GM19438 (cell line): ENCODE measurements around the gene THRAP3.
"Not testable (repeated sequence)": the region's sequence is repeated elsewhere in the genome, so short reads cannot be mapped to it uniquely, and the experiment has no call there.

Source experiments
- ATAC-seq: cut with Tn5 transposase; IDR thresholded peaks from one replicate; pipeline ENCODE4 v1.9.1; 2021; ENCODE audit warnings: low read depth; ENCODE audit not compliant: unreplicated experiment

The THRAP3 gene

GRCh38 chr1:36239941-36240637 is 15.8 kb downstream of the THRAP3 start:
- ATAC-seq = no peak

DNA sequence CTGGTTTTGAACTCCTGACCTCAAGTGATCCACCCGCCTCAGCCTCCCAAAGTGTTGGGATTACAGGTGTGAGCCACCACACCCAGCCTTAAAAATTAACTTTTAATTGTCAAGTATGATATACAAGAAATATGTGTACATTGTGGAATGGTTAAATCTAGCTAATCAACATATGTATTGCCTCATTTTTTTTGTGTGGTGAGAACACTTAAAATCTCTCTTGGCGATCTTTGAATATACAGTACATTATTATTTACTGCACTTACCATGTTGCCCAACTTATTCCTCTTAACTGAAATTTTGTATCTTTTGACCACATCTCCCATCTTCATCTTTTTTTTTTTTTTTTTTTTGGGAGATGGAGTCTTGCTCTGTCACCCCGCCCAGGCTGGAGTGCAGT is 23.3 kb downstream of the THRAP3 start:
- no peak for ATAC-seq

GRCh38 chr1:36248250-36248894 is 24.1 kb downstream of the THRAP3 start:
- ATAC-seq = no peak

DNA sequence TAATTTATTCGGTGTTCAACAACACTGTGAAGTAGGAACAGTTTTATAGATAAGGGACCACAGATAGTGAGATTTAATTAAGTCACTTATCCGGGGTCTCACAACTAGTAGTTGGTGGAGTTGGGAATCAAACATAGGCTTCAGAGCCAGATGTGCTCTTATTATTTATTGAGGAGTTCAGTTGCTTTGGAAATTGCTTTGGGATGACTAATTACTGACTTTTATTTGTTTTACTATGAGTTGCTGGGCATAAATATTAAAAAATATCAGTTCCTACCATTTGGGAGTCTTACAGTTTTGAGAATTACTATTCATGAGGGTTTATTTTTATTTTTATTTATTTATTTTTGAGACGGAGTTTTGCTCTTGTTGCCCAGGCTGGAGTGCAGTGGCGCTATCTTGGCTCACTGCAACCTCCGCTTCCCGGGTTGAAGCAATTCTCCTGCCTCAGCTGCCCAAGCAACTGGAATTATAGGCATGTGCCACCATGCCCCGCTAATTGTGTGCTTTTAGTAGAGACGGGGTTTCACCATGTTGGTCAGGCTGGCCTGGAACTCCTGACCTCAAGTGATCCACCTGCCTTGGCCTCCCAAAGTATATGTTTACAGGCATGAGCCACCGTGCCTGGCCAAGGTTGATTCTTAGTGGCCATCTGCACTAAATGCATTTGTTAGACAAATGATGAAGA is 27.7 kb downstream of the THRAP3 start:
- no peak for ATAC-seq

GRCh38 chr1:36252482-36252824 is 28.2 kb downstream of the THRAP3 start:
- ATAC-seq = not testable (repeated sequence)

- ATAC-seq = no peak
Measured at GRCh38 chr1:36253161-36253862, 29.1 kb downstream of the THRAP3 start.

- no peak for ATAC-seq
Measured at GRCh38 chr1:36256558-36257374, 32.5 kb downstream of the THRAP3 start.

GRCh38 chr1:36257375-36257767 is 33.1 kb downstream of the THRAP3 start:
- ATAC-seq = no peak

- no peak for ATAC-seq
Measured at GRCh38 chr1:36258960-36259344, 34.7 kb downstream of the THRAP3 start.

GRCh38 chr1:36268981-36269380 is 44.7 kb downstream of the THRAP3 start:
- ATAC-seq = no peak

DNA sequence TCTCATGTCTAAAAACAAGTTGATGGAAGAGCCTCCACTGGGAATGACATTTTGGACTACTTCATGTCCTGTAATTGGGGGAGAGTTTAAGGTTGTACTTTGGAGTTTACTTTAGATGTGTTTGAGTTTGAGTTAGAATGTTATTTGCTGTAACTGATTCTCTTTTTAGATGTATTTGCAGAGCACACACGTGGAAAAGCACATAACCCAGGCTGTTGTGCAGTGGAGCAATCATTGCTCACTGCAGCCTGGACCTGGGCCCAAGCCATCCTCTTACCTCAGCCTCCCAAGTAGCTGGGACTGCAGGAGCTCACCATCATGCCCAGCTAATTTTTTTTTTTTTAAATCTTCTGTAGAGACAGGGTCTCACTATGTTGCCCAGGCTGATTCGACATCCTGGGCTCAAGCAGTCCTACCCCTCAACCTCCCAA is 45.2 kb downstream of the THRAP3 start:
- no peak for ATAC-seq

DNA sequence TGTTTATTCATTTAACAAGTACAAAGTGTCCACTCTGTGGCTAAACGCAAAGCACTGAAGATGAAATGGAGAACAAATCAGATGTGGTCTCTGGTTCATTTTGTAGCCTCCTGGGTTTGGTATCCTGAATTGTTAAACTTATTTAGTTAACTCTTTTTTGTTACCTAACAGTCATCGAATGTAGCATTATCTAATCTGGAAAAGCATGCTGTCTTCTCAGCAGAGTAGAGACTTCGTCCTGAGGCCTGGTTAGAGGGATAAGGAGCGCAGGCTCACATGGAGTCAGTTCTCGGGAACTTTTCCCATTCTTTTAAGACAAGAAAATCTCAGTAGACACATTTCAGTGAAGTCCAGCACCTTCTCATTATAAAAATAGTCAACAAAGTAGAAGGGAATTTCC is 48.8 kb downstream of the THRAP3 start:
- no peak for ATAC-seq

DNA sequence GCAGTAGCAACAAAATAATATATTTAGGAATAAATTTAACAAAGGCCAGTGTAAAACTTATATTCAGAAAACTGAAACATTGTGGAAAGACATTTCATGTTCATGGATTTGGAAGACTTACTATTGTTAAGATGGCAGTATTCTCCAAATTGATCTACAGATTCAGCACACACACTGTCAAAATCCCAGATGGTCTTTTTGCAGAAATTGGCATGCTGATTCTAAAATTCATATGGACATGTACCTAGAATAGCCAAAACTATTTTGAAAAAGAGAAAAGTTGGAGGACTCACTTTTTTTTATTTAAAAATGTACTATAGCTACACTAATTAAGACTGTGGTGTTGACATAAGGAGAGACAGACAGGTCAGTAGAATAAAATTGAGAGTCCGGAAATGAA is 50.0 kb downstream of the THRAP3 start:
- ATAC-seq = no peak

DNA sequence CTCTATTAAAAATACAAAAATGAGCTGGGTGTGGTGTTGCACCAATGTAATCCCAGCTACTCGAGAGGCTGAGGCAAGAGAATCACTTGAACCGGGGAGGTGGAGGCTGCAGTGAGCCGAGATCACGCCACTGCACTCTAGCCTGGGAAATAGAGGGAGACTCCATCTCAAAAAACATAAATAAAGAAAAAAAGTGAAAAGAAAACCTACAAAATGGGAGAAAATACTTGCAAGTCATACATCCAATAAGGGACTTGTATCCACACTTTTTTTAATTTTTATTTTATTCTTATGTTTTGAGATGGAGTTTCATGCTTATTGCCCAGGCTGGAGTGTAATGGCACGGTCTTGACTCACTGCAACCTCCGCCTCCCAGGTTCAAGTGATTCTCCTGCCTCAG is 52.4 kb downstream of the THRAP3 start:
- ATAC-seq = no peak

- no peak for ATAC-seq
Measured at GRCh38 chr1:36279110-36279788, 55.0 kb downstream of the THRAP3 start.

GRCh38 chr1:36279789-36280296 is 55.6 kb downstream of the THRAP3 start:
- ATAC-seq = no peak

- ATAC-seq = no peak
Measured at GRCh38 chr1:36284061-36284460, 59.8 kb downstream of the THRAP3 start.

- no peak for ATAC-seq
Measured at GRCh38 chr1:36284517-36284916, 60.3 kb downstream of the THRAP3 start.

DNA sequence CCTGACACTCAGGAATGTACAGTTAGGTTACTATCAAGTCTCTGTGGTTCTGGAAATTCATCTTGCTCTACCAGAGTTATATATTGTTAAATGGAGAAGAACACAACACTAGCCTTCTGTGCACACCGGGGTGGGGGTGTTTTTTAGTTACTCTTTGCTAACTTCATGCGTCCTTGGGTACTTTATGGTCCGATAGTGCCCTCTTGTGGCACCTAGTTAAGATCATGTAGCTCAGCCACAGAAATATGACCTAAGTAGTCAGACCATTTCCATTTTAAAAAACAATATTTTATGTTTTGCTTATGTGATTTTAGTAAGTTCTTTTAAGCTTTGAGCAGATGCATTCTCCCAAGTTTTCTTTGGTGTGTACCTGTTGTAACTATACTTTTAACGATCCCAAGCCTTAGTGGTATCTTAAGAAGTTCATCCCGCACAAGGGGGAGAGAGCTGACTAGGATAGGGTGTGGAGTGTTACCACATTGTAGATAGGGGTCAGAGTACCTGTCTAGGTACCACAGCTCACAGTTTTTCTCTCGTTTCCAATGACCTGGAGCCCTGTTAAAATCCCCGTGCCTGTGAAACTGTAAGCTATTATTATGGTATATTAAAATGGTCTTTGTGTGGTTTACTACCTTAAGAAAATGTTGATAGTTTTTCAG is 61.3 kb downstream of the THRAP3 start:
- ATAC-seq = no peak
